Measurements from ENCODE around the gene MCUR1.
"Not testable (repeated sequence)": the region's sequence is repeated elsewhere in the genome, so short reads cannot be mapped to it uniquely, and the experiment has no call there.

MCUR1 gene

DNA sequence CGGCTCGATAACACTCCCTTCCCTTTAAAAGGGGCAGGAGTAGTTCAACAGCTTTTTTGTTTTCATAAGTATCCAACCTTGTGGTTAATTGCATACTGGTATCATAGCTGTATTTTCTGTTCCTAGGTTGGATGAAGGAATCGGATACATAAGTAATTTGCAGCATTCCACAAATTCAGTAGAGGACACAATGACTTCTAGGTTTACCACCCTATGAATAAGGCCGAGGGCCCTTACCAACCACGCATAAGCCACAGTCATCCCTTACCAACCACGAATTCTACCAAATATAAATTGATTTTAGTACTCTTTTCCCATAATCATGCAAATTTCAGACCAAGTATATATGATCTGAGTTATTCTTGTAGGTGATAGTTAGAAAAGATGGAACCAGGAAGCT lies 36.3 kb downstream of the MCUR1 start:
- H3K4me1 ChIP-seq (ENCODE audit: control insufficient read depth, insufficient read depth, low read length): no peaks in the 10 kb centered on the region
- no peaks in the 10 kb centered on the region for H3K36me3 ChIP-seq (ENCODE audit: control insufficient read depth, insufficient read depth, low read length)
- H3K9me3 ChIP-seq (ENCODE audit: control insufficient read depth, insufficient read depth, low read depth, low read length): no peaks in the 10 kb centered on the region
- H3K4me3 ChIP-seq (ENCODE audit: low read depth, low read length): no peak overlapping the region
- no peaks in the 10 kb centered on the region for H3K27me3 ChIP-seq (ENCODE audit: control insufficient read depth, insufficient read depth, low read length)
- H3K9ac ChIP-seq (ENCODE audit: low read length): no peak overlapping the region
- no peak overlapping the region for H3K27ac ChIP-seq (ENCODE audit: low read depth, low read length)

DNA sequence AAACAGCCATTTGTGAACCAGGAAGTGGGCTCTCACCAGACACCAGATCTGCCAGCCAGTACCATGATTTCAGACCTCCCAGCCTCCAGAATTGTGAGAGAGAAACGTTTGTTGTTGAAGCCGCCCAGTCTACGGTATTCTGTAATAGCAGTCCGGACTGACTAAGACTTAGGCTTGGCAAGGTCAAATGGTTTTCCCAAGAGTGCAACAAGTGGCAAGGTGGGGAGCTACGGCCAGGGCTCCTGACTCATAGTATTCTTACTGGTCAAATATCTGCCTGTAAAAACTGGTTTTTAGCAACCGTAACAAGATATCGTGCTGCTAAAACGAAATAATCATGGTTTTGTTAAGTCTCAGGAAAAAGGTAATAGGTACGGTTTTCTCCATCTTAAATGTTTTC lies 37.8 kb downstream of the MCUR1 start:
- H3K4me1 ChIP-seq (ENCODE audit: control insufficient read depth, insufficient read depth, low read length): no peaks in the 10 kb centered on the region
- H3K36me3 ChIP-seq (ENCODE audit: control insufficient read depth, insufficient read depth, low read length): no peaks in the 10 kb centered on the region
- H3K27ac ChIP-seq (ENCODE audit: low read depth, low read length): no peak overlapping the region
- no peaks in the 10 kb centered on the region for H3K27me3 ChIP-seq (ENCODE audit: control insufficient read depth, insufficient read depth, low read length)
- H3K9ac ChIP-seq (ENCODE audit: low read length): no peak overlapping the region
- no peak overlapping the region for H3K4me3 ChIP-seq (ENCODE audit: low read depth, low read length)
- H3K9me3 ChIP-seq (ENCODE audit: control insufficient read depth, insufficient read depth, low read depth, low read length): no peaks in the 10 kb centered on the region

DNA sequence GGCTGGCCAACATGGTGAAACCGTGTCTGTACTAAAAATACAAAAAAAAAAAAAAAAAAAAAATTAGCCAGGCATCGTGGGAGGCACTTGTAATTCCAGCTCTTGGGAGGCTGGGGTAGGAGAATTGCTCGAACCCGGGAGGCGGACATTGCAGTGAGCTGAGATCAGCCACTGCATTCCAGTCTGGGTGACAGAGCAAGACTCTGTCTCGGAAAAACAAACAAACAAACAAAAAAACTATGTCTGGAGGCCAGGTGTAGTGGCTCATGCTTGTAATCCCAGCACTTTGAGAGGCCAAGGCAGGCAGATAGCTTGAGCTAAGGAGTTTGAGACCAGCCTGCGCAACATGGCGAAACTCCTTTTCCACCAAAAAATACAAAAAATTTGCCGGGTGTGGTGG lies 38.9 kb downstream of the MCUR1 start:
- H3K27ac ChIP-seq (ENCODE audit: low read depth, low read length); H3K4me3 ChIP-seq (ENCODE audit: low read depth, low read length); H3K9ac ChIP-seq (ENCODE audit: low read length); H3K36me3 ChIP-seq (ENCODE audit: control insufficient read depth, insufficient read depth, low read length); H3K4me1 ChIP-seq (ENCODE audit: control insufficient read depth, insufficient read depth, low read length); H3K27me3 ChIP-seq (ENCODE audit: control insufficient read depth, insufficient read depth, low read length); H3K9me3 ChIP-seq (ENCODE audit: control insufficient read depth, insufficient read depth, low read depth, low read length): not testable (repeated sequence)

DNA sequence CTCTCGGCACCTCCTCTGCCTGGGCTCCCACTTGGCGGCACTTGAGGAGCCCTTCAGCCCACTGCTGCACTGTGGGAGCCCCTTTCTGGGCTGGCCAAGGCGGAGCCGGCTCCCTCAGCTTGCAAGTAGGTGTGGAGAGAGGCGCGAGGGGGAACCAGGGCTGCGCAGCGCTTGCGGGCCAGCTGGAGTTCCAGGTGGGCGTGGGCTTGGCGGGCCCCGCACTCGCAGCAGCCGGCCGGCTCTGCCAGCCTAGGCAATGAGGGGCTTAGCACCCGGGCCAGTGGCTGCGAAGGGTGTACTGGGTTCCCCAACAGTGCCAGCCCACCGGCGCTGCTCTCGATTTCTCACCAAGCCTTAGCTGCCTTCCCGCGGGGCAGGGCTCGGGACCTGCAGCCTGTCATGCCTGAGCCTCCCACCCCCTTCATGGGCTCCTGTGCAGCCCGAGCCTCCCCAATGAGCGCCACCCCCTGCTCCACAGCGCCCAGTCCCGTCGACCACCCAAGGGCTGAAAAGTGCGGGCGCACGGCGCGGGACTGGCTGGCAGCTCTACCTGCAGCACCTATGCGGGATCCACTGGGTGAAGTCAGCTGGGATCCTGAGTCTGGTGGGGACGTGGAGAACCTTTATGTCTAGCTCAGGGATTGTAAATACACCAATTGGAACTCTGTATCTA lies 41.9 kb downstream of the MCUR1 start:
- H3K4me1 ChIP-seq (ENCODE audit: control insufficient read depth, insufficient read depth, low read length); H3K27me3 ChIP-seq (ENCODE audit: control insufficient read depth, insufficient read depth, low read length); H3K4me3 ChIP-seq (ENCODE audit: low read depth, low read length); H3K9me3 ChIP-seq (ENCODE audit: control insufficient read depth, insufficient read depth, low read depth, low read length); H3K9ac ChIP-seq (ENCODE audit: low read length); H3K36me3 ChIP-seq (ENCODE audit: control insufficient read depth, insufficient read depth, low read length); H3K27ac ChIP-seq (ENCODE audit: low read depth, low read length): not testable (repeated sequence)

- H3K4me1 ChIP-seq (ENCODE audit: control insufficient read depth, insufficient read depth, low read length): peaks cover 11% of the 10 kb centered on the region
- H3K9me3 ChIP-seq (ENCODE audit: control insufficient read depth, insufficient read depth, low read depth, low read length): no peaks in the 10 kb centered on the region
- no peaks in the 10 kb centered on the region for H3K36me3 ChIP-seq (ENCODE audit: control insufficient read depth, insufficient read depth, low read length)
- no peak overlapping the region for H3K27ac ChIP-seq (ENCODE audit: low read depth, low read length)
- no peak overlapping the region for H3K9ac ChIP-seq (ENCODE audit: low read length)
- H3K4me3 ChIP-seq (ENCODE audit: low read depth, low read length): no peak overlapping the region
- no peaks in the 10 kb centered on the region for H3K27me3 ChIP-seq (ENCODE audit: control insufficient read depth, insufficient read depth, low read length)
Measured at GRCh38 chr6:13769655-13770053, 44.7 kb downstream of the MCUR1 start.

DNA sequence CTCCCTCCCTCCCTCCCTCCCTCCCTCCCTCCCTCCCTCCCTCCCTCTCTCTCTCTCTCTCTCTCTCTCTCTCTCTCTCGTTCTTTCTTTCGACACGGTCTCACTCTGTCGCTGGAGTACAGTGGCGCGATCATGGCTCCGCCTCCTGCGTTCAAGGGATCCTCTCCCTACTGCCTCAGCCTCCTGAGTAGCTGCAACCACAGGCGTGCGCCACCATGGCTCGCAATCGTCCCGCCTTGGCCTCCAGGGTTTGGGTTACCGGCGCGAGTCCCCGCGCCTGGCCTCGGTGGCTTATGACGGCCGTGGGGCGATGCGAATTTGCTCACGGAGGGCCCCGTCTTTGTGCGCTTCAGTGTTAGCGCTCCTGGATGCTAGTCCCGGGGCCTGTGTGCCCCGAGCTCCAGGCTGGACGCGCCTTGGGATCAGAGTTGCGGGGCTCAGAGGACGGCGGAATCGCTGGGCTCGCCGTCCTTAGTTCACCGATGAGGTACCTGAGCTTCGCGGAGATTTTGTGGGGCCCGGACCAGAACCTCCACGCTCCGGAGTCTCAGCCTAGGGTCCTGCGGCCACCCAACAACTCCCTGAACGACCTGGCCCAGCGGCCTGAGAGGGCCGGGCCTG lies 45.2 kb downstream of the MCUR1 start:
- peaks cover 11% of the 10 kb centered on the region for H3K4me1 ChIP-seq (ENCODE audit: control insufficient read depth, insufficient read depth, low read length)
- no peaks in the 10 kb centered on the region; the same call in 1 of the 2 replicates for H3K9me3 ChIP-seq (ENCODE audit: control insufficient read depth, insufficient read depth, low read depth, low read length)

DNA sequence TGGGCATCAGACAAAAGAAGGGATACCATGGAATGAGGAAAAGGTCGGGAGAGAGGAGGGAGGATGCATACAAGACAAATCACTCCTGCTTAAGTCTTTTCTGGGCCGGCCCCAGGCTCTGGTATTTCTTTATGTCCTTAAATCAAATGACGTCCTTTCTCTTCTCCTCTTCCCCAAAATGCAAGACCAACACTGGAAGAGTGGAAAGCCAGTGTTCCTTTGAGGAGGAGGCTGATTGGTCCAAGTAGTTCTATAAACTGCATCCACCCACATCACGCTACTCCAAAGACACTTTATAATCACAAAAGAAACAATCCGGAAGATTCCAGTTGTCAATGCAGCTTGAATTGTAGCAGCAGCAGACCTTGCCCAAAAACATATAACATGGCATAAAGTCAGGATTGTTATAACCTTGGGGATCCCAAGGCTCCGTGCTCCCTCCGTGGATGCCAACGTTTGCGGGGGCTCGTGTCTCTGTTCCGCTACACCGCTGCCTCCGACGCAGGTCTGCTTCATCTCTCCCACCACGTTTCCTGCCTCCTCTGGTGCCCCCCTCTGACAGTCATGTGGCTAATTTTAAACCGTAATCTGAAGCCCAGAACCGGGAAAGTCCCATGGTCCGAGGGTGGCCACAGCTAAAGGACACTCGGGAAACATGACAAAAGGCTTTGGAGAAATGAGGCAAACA lies 47.1 kb downstream of the MCUR1 start:
- Histone ChIP-seq H3K9ac (ENCODE audit: low read length) (no peak overlapping the region), H3K36me3 (ENCODE audit: control insufficient read depth, insufficient read depth, low read length) (no peaks in the 10 kb centered on the region), H3K4me1 (ENCODE audit: control insufficient read depth, insufficient read depth, low read length) (peaks cover 11% of the 10 kb centered on the region), H3K27ac (ENCODE audit: low read depth, low read length) (no peak overlapping the region), H3K9me3 (ENCODE audit: control insufficient read depth, insufficient read depth, low read depth, low read length) (no peaks in the 10 kb centered on the region; the same call in 1 of the 2 replicates), H3K4me3 (ENCODE audit: low read depth, low read length) (no peak overlapping the region), H3K27me3 (ENCODE audit: control insufficient read depth, insufficient read depth, low read length) (no peaks in the 10 kb centered on the region)

More for the DNA sequence above, 45.2 kb downstream of the MCUR1 start:
- Histone ChIP-seq H3K27me3 (ENCODE audit: control insufficient read depth, insufficient read depth, low read length) (no peaks in the 10 kb centered on the region), H3K9ac (ENCODE audit: low read length) (no peak overlapping the region), H3K27ac (ENCODE audit: low read depth, low read length) (no peak overlapping the region), H3K36me3 (ENCODE audit: control insufficient read depth, insufficient read depth, low read length) (no peaks in the 10 kb centered on the region), H3K4me3 (ENCODE audit: low read depth, low read length) (no peak overlapping the region)

DNA sequence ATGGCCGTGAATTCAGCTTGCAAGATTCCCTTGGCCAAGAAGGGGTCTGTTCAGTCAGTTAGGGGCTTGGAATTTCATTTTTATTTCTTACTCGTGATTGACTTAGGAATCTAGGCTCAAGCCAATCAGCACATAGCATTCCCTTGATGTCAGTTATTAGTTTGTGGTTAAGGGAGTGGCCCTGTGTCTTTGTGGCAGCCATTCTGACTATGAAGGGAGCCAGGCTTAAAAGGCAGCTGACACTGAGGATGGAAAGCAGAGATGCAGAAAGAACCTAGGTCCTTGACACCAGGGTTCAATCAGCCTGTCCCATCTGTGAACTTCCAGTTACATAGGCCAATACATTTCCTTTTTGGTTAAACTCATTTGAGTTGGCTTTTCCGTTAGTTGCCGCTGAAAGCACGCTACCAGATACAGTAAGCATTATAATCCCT lies 48.1 kb downstream of the MCUR1 start:
- H3K36me3 ChIP-seq (ENCODE audit: control insufficient read depth, insufficient read depth, low read length): no peaks in the 10 kb centered on the region
- H3K4me3 ChIP-seq (ENCODE audit: low read depth, low read length): no peak overlapping the region
- no peaks in the 10 kb centered on the region; the same call in 1 of the 2 replicates for H3K9me3 ChIP-seq (ENCODE audit: control insufficient read depth, insufficient read depth, low read depth, low read length)
- H3K9ac ChIP-seq (ENCODE audit: low read length): no peak overlapping the region
- H3K27ac ChIP-seq (ENCODE audit: low read depth, low read length): no peak overlapping the region
- H3K4me1 ChIP-seq (ENCODE audit: control insufficient read depth, insufficient read depth, low read length): peaks cover 11% of the 10 kb centered on the region
- H3K27me3 ChIP-seq (ENCODE audit: control insufficient read depth, insufficient read depth, low read length): no peaks in the 10 kb centered on the region

GRCh38 chr6:13765570-13765969 lies 48.8 kb downstream of the MCUR1 start:
- Histone ChIP-seq H3K9ac (ENCODE audit: low read length) (no peak overlapping the region), H3K9me3 (ENCODE audit: control insufficient read depth, insufficient read depth, low read depth, low read length) (no peaks in the 10 kb centered on the region; the same call in 1 of the 2 replicates), H3K4me1 (ENCODE audit: control insufficient read depth, insufficient read depth, low read length) (peaks cover 11% of the 10 kb centered on the region), H3K27me3 (ENCODE audit: control insufficient read depth, insufficient read depth, low read length) (no peaks in the 10 kb centered on the region), H3K36me3 (ENCODE audit: control insufficient read depth, insufficient read depth, low read length) (no peaks in the 10 kb centered on the region), H3K27ac (ENCODE audit: low read depth, low read length) (no peak overlapping the region), H3K4me3 (ENCODE audit: low read depth, low read length) (no peak overlapping the region)

GRCh38 chr6:13764996-13765395 lies 49.4 kb downstream of the MCUR1 start:
- H3K9ac ChIP-seq (ENCODE audit: low read length): no peak overlapping the region
- no peaks in the 10 kb centered on the region for H3K27me3 ChIP-seq (ENCODE audit: control insufficient read depth, insufficient read depth, low read length)
- no peaks in the 10 kb centered on the region; the same call in 1 of the 2 replicates for H3K9me3 ChIP-seq (ENCODE audit: control insufficient read depth, insufficient read depth, low read depth, low read length)
- no peak overlapping the region for H3K27ac ChIP-seq (ENCODE audit: low read depth, low read length)
- peaks cover 11% of the 10 kb centered on the region for H3K4me1 ChIP-seq (ENCODE audit: control insufficient read depth, insufficient read depth, low read length)
- no peaks in the 10 kb centered on the region for H3K36me3 ChIP-seq (ENCODE audit: control insufficient read depth, insufficient read depth, low read length)
- H3K4me3 ChIP-seq (ENCODE audit: low read depth, low read length): no peak overlapping the region

GRCh38 chr6:13763740-13764381 lies 50.5 kb downstream of the MCUR1 start:
- no peaks in the 10 kb centered on the region for H3K27me3 ChIP-seq (ENCODE audit: control insufficient read depth, insufficient read depth, low read length)
- H3K4me3 ChIP-seq (ENCODE audit: low read depth, low read length): no peak overlapping the region
- H3K9me3 ChIP-seq (ENCODE audit: control insufficient read depth, insufficient read depth, low read depth, low read length): no peaks in the 10 kb centered on the region; the same call in 1 of the 2 replicates
- no peak overlapping the region for H3K9ac ChIP-seq (ENCODE audit: low read length)
- H3K36me3 ChIP-seq (ENCODE audit: control insufficient read depth, insufficient read depth, low read length): no peaks in the 10 kb centered on the region
- H3K4me1 ChIP-seq (ENCODE audit: control insufficient read depth, insufficient read depth, low read length): peaks cover 11% of the 10 kb centered on the region
- H3K27ac ChIP-seq (ENCODE audit: low read depth, low read length): no peak overlapping the region
